Activated CD4-positive, alpha-beta T cell treated with anti-CD3 and anti-CD28 coated beads, Interleukin-2, amount 50 U/mL, for 16 hours (primary cell): Measurements from ENCODE around the gene FAM180A.

Experiments used
- DNase-seq: peaks from one replicate; pipeline ENCODE4 v3.0.0-alpha.2; 2020

The FAM180A gene

DNA sequence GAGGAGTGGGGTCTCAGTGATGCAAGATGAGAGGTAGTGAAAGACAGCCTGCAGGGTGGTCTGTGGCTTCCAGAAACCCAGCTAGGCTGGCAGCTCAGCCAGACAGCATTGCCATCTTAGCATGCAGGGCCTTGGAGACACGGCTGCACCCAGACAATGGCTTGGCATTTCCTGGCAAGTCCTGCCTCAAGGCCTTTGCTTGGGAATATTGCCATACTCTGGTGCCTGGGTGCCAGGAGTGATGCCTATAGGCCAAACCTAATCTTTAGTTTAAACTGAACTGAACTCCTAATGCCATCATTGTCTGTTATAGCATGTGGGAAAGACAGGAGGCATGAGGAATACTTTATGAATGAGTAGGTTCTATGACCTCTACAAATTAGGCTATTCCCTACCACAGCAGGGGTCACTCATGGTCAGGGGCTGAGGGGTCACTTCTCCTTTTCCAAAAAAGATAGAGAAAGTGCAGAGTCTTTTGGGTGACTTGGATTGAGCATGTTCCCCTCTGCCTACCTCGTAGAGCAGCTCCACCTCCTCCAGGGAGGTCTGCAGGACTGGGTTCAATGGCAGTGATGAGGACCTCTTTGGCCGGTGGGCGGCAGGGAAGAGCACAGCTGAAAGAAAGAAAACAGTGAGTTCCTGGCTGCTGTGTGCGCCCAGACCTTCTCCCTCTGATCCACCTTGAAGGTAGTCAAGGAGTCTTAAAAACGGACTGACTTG, 11.9 kb downstream of the FAM180A start:
- DNase-seq = no peak

- DNase-seq = no peak
Measured at GRCh38 chr7:135734343-135734689, 14.3 kb downstream of the FAM180A start.

GRCh38 chr7:135733603-135734342, 14.8 kb downstream of the FAM180A start:
- DNase-seq = no peak

- no peak for DNase-seq
Measured at GRCh38 chr7:135731131-135731530, 17.5 kb downstream of the FAM180A start.

- DNase-seq = no peak
Measured at GRCh38 chr7:135729230-135729629, 19.4 kb downstream of the FAM180A start.

DNA sequence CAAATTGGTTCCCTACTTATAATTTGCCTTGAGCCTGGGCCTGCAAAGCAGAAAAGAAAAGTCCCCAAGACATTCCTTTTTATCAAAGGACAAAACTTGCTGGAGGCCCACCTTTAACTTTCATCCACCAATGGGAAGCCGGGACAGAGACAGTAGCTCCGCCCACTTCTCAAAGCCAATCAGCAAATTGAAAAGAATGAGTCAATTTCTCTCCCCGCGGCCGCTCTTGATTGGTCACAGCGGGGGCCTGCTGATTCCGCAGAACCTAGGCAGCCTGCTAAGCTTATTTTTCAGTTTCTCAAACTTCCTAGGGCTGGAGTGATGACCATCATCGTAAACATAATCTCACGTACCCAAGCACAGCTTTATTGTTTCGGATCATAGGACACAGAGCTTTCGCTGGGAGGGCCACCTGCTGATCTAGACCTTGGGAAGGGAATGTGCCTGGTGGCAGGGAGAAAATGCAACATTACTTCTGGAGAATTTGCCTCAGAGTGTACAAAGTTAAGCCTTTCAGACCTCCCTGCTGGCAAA, 20.4 kb downstream of the FAM180A start, which contains the start of gene SLC13A4:
Gene SLC13A4 (minus strand): TSS at position 51 of the 534 bp plus-strand sequence. CDS start 690 bp downstream, outside the sequence.
- no peak for DNase-seq

DNA sequence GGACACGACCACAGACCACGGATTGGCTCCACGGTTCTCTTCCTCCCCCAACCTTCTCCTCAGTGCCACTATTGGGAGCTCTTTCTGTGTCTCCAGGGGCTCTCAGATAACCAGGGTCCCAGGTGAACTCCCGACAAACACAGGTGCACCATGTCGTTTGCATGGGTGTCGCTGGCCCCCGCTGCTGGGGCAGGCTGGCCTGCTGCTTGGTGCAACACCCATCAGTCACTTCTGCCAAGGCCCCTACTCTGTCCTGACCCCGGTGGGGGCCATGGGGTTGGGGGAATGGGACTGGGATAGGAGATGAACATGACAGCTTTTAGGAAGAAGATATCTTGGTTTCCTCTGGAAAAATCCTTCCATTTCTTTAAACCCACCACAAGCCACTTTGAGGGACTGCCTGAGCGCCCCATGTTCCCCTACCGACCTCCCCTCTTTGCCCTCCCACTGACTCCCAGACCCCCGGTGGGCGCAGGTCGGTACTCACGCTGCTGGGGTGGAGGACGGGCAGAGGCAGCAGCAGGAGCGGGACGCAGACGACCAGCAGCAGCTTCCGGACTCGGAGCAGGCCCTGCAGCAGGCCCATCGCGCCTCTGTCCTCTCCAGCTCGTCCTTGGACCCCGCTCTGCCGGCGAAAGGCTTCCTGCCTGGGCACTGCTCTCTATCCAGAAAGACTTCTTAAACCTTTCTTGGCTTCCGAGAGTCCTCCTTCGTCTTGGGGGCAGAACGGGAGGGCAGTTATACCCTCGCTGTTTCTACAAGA, 21.5 kb downstream of the FAM180A start:
- no peak for DNase-seq

DNA sequence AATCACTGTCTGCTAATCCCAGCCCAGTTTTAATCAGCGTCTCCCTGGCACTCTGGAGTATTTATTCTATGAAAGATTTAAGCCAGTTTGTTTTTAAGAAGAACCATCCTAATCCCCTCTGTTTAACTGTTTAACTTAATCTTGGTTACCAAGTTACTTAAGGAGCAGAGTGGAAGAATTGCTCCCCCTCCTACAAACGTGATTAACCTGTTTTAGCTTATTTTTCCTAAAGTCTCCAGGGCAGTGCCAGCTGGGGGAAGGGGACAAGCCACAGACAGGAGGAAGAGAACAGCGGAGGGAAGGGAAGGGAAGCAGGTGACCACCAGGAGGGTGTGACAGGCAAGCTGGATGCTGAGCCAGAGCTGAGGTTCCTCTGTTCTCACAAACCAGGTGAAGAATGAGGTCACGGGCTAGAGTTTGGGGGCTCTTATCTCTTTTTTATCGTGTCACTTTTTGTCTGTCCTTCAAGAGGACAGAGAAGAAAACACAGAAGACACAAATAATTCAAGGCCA, 22.3 kb downstream of the FAM180A start:
- no peak for DNase-seq

- no peak for DNase-seq
Measured at GRCh38 chr7:135723411-135723810, 25.2 kb downstream of the FAM180A start.

DNA sequence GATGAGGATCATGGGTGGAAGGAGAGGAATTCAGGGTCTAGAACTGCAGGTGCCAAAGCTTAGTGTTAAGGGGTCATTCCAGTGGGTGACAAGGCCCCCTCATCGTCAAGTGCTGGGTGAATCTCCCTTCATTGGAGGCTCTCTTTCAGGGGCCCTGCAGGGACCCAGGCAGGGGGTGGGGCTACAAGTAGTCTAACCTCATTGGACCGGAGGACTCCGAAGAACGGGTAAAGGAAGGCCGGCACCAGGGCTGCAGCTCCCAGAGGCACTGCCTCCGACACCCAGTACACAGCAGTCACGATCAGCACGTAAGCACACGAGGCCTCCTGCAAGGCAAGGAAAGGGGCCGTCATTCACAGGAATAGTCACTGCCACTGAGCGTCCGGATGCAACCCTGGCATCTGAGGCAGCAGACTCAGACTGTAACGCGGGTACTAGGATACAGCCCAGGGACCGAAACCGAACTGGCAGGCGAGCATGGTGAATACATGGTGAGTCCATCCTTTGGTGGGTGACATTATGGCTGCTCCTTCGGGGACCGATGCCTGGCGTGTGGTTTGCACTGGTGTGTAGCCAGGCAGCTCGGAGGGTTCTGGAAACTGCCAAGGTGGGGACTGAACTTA, 27.3 kb downstream of the FAM180A start:
- DNase-seq = no peak

DNA sequence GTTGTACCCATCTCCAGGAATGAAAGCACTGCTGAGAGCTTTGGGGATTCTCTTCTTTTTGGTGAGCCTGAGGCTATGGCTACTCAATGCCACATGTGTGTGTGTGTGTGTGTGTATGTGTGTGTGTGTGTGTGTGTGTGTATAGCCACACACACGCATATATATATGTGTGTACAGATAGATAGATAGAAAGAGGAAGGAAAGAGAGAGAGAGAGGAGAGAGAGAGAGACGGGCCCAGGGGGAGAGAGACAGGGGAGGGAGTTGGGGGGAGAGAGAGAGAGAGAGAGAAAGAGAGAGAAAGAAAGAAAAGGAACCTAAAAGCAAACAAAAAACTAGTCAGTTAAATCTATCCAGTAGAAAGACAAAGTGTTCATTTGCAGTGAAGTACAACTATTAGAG, 28.9 kb downstream of the FAM180A start:
- no peak for DNase-seq

GRCh38 chr7:135718794-135719437, 29.7 kb downstream of the FAM180A start:
- DNase-seq = no peak

- DNase-seq = no peak
Measured at GRCh38 chr7:135718219-135718618, 30.4 kb downstream of the FAM180A start.

GRCh38 chr7:135717693-135718092, 30.9 kb downstream of the FAM180A start:
- no peak for DNase-seq

- DNase-seq = no peak
Measured at GRCh38 chr7:135716677-135717238, 31.9 kb downstream of the FAM180A start.

DNA sequence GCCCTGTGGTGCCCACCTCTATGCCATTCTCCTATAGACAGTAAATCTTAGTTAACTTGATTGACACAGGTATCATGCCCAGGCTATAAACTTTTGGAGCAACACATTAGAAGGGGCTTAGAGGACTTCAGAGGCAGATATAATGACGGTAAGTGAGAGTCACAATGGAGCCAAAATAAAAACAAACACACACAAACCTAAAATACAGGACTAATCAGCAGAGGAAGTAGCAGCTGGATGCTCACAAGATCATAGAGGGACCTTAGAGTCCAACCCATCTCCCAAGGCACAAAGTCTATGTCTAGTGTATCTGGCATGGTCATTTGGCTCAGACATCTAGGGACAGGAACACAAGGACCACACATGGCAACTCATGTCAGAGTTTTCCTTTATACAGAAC, 32.9 kb downstream of the FAM180A start:
- no peak for DNase-seq

GRCh38 chr7:135715055-135715522, 33.5 kb downstream of the FAM180A start:
- no peak for DNase-seq

- DNase-seq = no peak
Measured at GRCh38 chr7:135714534-135715009, 34.0 kb downstream of the FAM180A start.

- DNase-seq = no peak
Measured at GRCh38 chr7:135713836-135714470, 34.7 kb downstream of the FAM180A start.

DNA sequence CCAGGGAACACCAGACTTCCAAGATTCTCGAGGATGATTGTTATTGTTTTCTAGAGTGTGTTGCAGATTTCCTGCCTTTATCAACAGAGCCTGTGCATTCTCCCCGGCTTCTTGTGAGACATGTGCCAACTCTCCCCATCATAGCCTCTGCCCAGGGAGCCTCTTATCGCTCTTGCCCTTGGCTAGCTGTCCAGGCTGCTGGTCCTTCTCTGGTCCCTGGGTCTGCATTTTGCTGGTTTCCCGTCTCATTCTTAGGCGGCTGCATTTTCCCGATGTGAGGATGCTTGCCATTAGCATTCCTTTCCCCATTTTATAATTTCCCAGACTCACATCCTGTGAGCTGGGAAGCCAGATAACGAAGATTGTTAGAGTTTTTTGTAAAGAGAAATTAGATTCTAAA, 35.8 kb downstream of the FAM180A start:
- no peak for DNase-seq

GRCh38 chr7:135712182-135712782, 36.3 kb downstream of the FAM180A start:
- DNase-seq = no peak
